HepG2 (cell line): ENCODE results near the gene BRPF1. TPM values are rescaled to one million over a fixed set of nuclear protein-coding genes. Genes with fewer than 3 reads are reported as not detected.

Experiments used
- ATF7-NPFF ChIP-seq: sonication (generic); formaldehyde crosslinking; IDR thresholded peaks from 2 replicates; pipeline ENCODE4 v1.8.1; 2023; ENCODE audit warnings: mild to moderate bottlenecking, low read depth, missing genetic modification reagents, moderate library complexity
- CCDC6 ChIP-seq: sonication (generic); formaldehyde crosslinking; IDR thresholded peaks from 2 replicates; pipeline ENCODE4 v1.8.1; 2022; ENCODE audit warnings: mild to moderate bottlenecking, missing genetic modification reagents, moderate library complexity
- CEBPG ChIP-seq: IDR thresholded peaks from 2 replicates; pipeline ENCODE4 v1.6.1; 2016
- DPF2 ChIP-seq: sonication (generic); formaldehyde crosslinking; IDR thresholded peaks from 2 replicates; pipeline ENCODE4 v1.4.0; 2020; ENCODE audit warnings: mild to moderate bottlenecking, low read depth, missing genetic modification reagents, borderline replicate concordance
- DR1 ChIP-seq: sonication (generic); formaldehyde crosslinking; IDR thresholded peaks from 2 replicates; pipeline ENCODE4 v1.8.0; 2021; ENCODE audit warnings: mild to moderate bottlenecking, missing genetic modification reagents, inconsistent platforms
- GATA4 ChIP-seq: sonication (generic); IDR thresholded peaks from 2 replicates; pipeline ENCODE4 v1.6.1; 2016; ENCODE audit warnings: antibody characterized with exemption, low read depth, borderline replicate concordance
- MAFK ChIP-seq, 2 experiments: IDR thresholded peaks in 1 of 2; conservative IDR thresholded peaks in 1 of 2; 2 replicates each; pipeline ENCODE4 v1.6.1; 2011; ENCODE audit warnings: improper control_type of control experiment in 2 of 2, low read length in 2 of 2
- MTA3 ChIP-seq: sonication (generic); formaldehyde crosslinking; IDR thresholded peaks from 2 replicates; pipeline ENCODE4 v1.4.0; 2020; ENCODE audit warnings: missing genetic modification reagents
- MTF1 ChIP-seq: sonication (generic); formaldehyde crosslinking; IDR thresholded peaks from 2 replicates; pipeline ENCODE4 v1.5.0; 2020; ENCODE audit warnings: missing genetic modification reagents
- PAF1 ChIP-seq: IDR thresholded peaks from 2 replicates; pipeline ENCODE4 v1.6.1; 2016; ENCODE audit warnings: missing genetic modification reagents, missing compliant biosample characterization
- RBFOX2 ChIP-seq: fragments of 200-400 bp; formaldehyde crosslinking; IDR thresholded peaks from 2 replicates; pipeline ENCODE4 v1.6.1; 2017; ENCODE audit warnings: low read depth, mild to moderate bottlenecking, low read length
- RFXAP ChIP-seq: sonication (generic); formaldehyde crosslinking; IDR thresholded peaks from 2 replicates; pipeline ENCODE4 v1.4.0; 2020; ENCODE audit warnings: missing genetic modification reagents, borderline replicate concordance
- SMAD1 ChIP-seq: sonication (generic); formaldehyde crosslinking; IDR thresholded peaks from 2 replicates; pipeline ENCODE4 v1.4.0; 2020; ENCODE audit warnings: missing genetic modification reagents, low read depth, mild to moderate bottlenecking, borderline replicate concordance
- SMC3 ChIP-seq: IDR thresholded peaks from 2 replicates; pipeline ENCODE4 v1.6.1; 2011; ENCODE audit warnings: low read length, improper control_type of control experiment
- TOPORS ChIP-seq: sonication (generic); formaldehyde crosslinking; IDR thresholded peaks from 2 replicates; pipeline ENCODE4 v1.8.0; 2023; ENCODE audit warnings: mild to moderate bottlenecking, missing genetic modification reagents
- ZBTB37 ChIP-seq: sonication (generic); formaldehyde crosslinking; IDR thresholded peaks from 2 replicates; pipeline ENCODE4 v1.4.0; 2020; ENCODE audit warnings: mild to moderate bottlenecking, missing genetic modification reagents
- ZBTB42 ChIP-seq: sonication (generic); formaldehyde crosslinking; IDR thresholded peaks from 2 replicates; pipeline ENCODE4 v1.5.0; 2020; ENCODE audit warnings: mild to moderate bottlenecking, missing genetic modification reagents
- ZFP37 ChIP-seq: sonication (generic); formaldehyde crosslinking; IDR thresholded peaks from 2 replicates; pipeline ENCODE4 v1.4.0; 2020; ENCODE audit warnings: missing genetic modification reagents, borderline replicate concordance
- ZFY ChIP-seq: sonication (generic); formaldehyde crosslinking; IDR thresholded peaks from 2 replicates; pipeline ENCODE4 v1.4.0; 2020; ENCODE audit warnings: missing genetic modification reagents
- ZMAT3 ChIP-seq: sonication (generic); formaldehyde crosslinking; conservative IDR thresholded peaks from 2 replicates; pipeline ENCODE4 v1.7.0; 2021; ENCODE audit warnings: missing genetic modification reagents
- ZMYM4 ChIP-seq: sonication (generic); formaldehyde crosslinking; IDR thresholded peaks from 2 replicates; pipeline ENCODE4 v1.8.1; 2023; ENCODE audit warnings: mild to moderate bottlenecking, missing genetic modification reagents
- ZNF101 ChIP-seq: sonication (generic); formaldehyde crosslinking; IDR thresholded peaks from 2 replicates; pipeline ENCODE4 v1.4.0; 2020; ENCODE audit warnings: mild to moderate bottlenecking, low read depth, missing genetic modification reagents, borderline replicate concordance
- ZNF3 ChIP-seq: IDR thresholded peaks from 2 replicates; pipeline ENCODE4 v1.7.0; 2017; ENCODE audit warnings: inconsistent platforms
- ZNF563 ChIP-seq: sonication (generic); formaldehyde crosslinking; IDR thresholded peaks from 2 replicates; pipeline ENCODE4 v1.8.0; 2022; ENCODE audit warnings: mild to moderate bottlenecking, moderate library complexity, missing genetic modification reagents
- ZNF639 ChIP-seq: conservative IDR thresholded peaks from 2 replicates; pipeline ENCODE4 v1.6.1; 2018; ENCODE audit warnings: missing genetic modification reagents
- ZNF678 ChIP-seq: sonication (generic); formaldehyde crosslinking; IDR thresholded peaks from 2 replicates; pipeline ENCODE4 v1.4.0; 2020; ENCODE audit warnings: mild to moderate bottlenecking, missing genetic modification reagents
- polyA plus RNA-seq, 8 experiments: library from polyadenylated mRNA; depleted of rRNA in 3 of 8; stranded (reverse) in 7 of 8; unstranded in 1 of 8; fragments of >200 nt; fragmentation: Illumina TruSeq in 4 of 8; extraction: Trizol in 4 of 8; gene quantifications; 2 replicates each; pipeline versions ENCODE4 v1.2.1 to v1.2.3, GENCODE V29; 2011 to 2016; ENCODE audit warnings: low read depth in 4 of 8, missing spikeins in 1 of 8, mixed read lengths in 1 of 8; ENCODE audit not compliant: insufficient read depth in 1 of 8
- total RNA-seq, 5 experiments: library from RNA; depleted of rRNA; stranded (reverse); fragments of >200 nt; fragmentation: Illumina TruSeq; extraction: Trizol; gene quantifications; 2 replicates each; pipeline ENCODE4 v1.2.3, GENCODE V29; 2016; ENCODE audit warnings: low read depth in 1 of 5
- TF ChIP-seq, protein P1 (sequence below): sonication (generic); formaldehyde crosslinking; IDR thresholded peaks from 2 replicates; pipeline ENCODE4 v1.8.1; 2022; ENCODE audit warnings: low read depth, mild to moderate bottlenecking, missing genetic modification reagents

BRPF1 gene
- total and polyA plus RNA-seq, 2 of the 13 experiments (the other 11 are each of a cell fraction or from before 2014, with no cell fraction given), result 7.3 to 10.0 TPM

DNA sequence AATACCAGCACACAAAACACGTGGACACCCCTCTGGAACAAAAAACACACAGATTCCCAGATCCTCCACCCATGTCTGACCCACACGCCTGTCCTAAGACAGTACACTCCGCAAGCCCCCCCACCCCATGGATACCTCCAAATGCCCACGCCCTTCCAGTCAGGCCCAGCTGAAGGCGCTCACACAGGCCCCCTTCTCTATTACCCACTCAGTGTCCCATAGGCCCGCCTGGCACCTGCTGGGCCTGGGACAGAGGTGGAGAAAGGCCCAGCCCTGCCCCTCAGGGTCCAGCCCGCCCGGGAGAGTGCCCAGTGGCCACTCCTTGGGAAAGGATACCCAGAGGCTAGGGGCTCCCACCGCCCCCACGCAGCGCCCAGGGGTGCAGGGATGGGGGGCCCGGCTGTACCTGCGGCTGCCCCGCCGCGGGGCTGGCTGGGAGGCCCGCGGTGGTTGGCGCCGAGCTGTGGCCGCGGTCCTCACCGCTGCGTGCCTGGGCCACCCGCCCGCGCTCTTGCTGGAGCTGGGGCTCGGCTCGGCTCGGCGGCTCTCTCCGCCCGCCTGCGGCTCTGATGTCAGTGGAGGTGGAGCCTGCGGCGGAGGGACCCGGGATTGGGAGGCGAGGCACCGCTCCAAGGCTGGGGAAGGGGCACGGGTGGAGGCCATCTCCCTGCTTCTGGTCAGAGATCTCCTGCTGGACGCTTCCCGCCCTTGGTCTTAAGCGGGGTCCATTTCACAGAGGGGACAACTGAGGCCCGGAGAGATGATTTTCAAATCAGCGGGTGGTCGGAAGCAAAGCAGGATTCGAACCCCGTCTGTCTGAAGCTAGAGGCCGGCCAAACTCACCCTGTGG, 38.1 kb downstream of the BRPF1 start, which contains the start of gene CAMK1 (continued):
- peak; percentile 45 for TF ChIP-seq ZMYM4
- TF ChIP-seq ZNF3, result no peak
- TF ChIP-seq ZBTB37, result no peak
- TF ChIP-seq TOPORS (CRISPR knock-in tag), result no peak
- TF ChIP-seq ZNF639 (CRISPR knock-in tag), result 0 out of 2 replicates have a peak, but pooled peaks have one; percentile 41
- no peak for TF ChIP-seq MAFK (conservative IDR thresholded peaks at IDR 0.05 in 1 of 2, IDR thresholded peaks at IDR 0.05 in 1 of 2; ENCODE audit: low read length in 2 of 2)
- TF ChIP-seq SMAD1 (CRISPR knock-in tag), result no peak
- TF ChIP-seq ZBTB42 (CRISPR knock-in tag), result no peak
- TF ChIP-seq ZNF101 (CRISPR knock-in tag), result no peak
- TF ChIP-seq MTF1 (CRISPR knock-in tag), result no peak
- no peak for TF ChIP-seq ZFP37
- TF ChIP-seq ZNF678 (CRISPR knock-in tag), result 0 out of 2 replicates have a peak, but pooled peaks have one; percentile 34
- 0 out of 2 replicates have a peak, but pooled peaks have one; percentile 32 for TF ChIP-seq ATF7-NPFF (CRISPR knock-in tag)
- no peak for TF ChIP-seq MTA3 (CRISPR knock-in tag)
- TF ChIP-seq CCDC6, result no peak
- TF ChIP-seq RBFOX2, result peak; percentile 88
- peak; percentile 85 for TF ChIP-seq ZFY (CRISPR knock-in tag)
- TF ChIP-seq CEBPG (CRISPR knock-in tag), result no peak
- TF ChIP-seq ZNF563 (CRISPR knock-in tag), result peak; percentile 82
- TF ChIP-seq DPF2, result no peak
- TF ChIP-seq ZMAT3 (CRISPR knock-in tag), result 0 out of 2 replicates have a peak, but pooled peaks have one; percentile 18
- TF ChIP-seq PAF1 (CRISPR knock-in tag), result no peak
- TF ChIP-seq, protein P1, sequence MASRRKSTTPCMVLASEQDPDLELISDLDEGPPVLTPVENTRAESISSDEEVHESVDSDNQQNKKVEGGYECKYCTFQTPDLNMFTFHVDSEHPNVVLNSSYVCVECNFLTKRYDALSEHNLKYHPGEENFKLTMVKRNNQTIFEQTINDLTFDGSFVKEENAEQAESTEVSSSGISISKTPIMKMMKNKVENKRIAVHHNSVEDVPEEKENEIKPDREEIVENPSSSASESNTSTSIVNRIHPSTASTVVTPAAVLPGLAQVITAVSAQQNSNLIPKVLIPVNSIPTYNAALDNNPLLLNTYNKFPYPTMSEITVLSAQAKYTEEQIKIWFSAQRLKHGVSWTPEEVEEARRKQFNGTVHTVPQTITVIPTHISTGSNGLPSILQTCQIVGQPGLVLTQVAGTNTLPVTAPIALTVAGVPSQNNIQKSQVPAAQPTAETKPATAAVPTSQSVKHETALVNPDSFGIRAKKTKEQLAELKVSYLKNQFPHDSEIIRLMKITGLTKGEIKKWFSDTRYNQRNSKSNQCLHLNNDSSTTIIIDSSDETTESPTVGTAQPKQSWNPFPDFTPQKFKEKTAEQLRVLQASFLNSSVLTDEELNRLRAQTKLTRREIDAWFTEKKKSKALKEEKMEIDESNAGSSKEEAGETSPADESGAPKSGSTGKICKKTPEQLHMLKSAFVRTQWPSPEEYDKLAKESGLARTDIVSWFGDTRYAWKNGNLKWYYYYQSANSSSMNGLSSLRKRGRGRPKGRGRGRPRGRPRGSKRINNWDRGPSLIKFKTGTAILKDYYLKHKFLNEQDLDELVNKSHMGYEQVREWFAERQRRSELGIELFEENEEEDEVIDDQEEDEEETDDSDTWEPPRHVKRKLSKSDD (CRISPR knock-in tag), result no peak
- no peak for TF ChIP-seq SMC3
- TF ChIP-seq DR1, result no peak
- TF ChIP-seq GATA4, result no peak
- no peak for TF ChIP-seq RFXAP (CRISPR knock-in tag)
